Measurements from ENCODE around the gene RNF111.

RNF111 gene

DNA sequence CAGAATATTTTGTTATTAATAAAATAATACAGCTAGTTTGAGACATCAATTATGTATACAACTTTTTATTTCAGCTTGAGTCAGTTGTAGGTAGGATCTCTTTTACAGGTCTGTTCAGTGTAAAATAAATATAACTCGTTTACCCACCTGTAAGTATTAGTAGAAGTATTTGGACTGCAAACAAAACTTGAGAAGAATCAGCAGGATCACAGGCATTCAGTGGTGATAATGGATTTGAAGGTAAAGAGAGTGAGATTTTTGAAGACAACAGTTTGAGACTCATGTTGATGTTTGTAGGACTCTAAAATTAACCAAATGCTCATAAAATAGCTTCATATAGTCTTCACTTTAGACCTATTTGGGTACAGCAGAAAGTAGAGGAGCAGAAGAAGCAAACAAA is 82.0 kb downstream of the RNF111 start:
- Histone ChIP-seq H3K27ac (no peak overlapping the region), H3K4me3 (no peak overlapping the region)
- DNase-seq (ENCODE audit: low spot score) = no peak
- TF ChIP-seq, protein P1, sequence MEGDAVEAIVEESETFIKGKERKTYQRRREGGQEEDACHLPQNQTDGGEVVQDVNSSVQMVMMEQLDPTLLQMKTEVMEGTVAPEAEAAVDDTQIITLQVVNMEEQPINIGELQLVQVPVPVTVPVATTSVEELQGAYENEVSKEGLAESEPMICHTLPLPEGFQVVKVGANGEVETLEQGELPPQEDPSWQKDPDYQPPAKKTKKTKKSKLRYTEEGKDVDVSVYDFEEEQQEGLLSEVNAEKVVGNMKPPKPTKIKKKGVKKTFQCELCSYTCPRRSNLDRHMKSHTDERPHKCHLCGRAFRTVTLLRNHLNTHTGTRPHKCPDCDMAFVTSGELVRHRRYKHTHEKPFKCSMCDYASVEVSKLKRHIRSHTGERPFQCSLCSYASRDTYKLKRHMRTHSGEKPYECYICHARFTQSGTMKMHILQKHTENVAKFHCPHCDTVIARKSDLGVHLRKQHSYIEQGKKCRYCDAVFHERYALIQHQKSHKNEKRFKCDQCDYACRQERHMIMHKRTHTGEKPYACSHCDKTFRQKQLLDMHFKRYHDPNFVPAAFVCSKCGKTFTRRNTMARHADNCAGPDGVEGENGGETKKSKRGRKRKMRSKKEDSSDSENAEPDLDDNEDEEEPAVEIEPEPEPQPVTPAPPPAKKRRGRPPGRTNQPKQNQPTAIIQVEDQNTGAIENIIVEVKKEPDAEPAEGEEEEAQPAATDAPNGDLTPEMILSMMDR (IDR thresholded peaks at IDR 0.05) = no peak

DNA sequence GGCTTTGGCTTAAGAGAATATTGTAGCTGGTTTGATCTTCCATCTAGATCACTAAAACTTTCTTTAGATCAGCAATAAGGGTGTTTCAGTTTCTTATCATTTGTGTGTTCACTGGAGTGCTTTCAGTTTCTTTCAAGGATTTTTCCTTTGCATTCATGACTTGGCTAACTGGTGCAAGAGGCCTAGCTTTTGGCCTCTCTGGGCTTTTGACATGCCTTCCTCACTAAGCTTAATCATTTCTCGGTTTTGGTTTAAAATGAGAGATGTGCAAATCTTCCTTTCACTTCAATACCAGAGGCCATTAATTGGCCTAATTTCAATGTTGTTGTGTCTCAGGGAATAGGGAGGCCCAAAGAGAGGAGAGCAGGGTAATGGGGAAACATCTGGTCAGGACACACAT is 87.1 kb downstream of the RNF111 start:
- H3K4me3 ChIP-seq = no peak overlapping the region
- no peak overlapping the region for H3K27ac ChIP-seq
- no peak for DNase-seq (ENCODE audit: low spot score)
- TF ChIP-seq, protein P1 (IDR thresholded peaks at IDR 0.05) = no peak

GRCh38 chr15:59087731-59088130 is 100.3 kb downstream of the RNF111 start:
- H3K27ac ChIP-seq = no peak overlapping the region

DNA sequence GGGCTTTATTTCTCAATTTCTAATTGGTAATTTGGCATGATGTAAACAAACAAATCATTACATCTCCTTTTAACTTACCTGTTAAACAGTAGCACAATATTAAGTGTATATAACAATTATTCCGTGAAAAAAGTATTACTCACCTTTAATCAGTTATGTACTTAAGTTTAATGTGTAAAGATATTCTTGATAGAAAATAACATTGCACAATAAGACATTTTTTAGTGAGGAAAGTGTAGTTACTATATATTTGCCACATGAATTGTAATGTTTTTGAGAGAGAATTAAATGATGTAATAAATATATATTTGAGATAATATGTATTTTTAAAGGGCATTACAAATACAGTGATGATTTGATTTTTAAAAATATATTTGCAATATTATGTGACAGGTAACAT is 106.6 kb downstream of the RNF111 start:
- no peak overlapping the region for H3K4me3 ChIP-seq
- no peak for DNase-seq (ENCODE audit: low spot score)
- TF ChIP-seq, protein P1 (IDR thresholded peaks at IDR 0.05) = no peak
- no peak overlapping the region for H3K27ac ChIP-seq

More at GRCh38 chr15:59087731-59088130, 100.3 kb downstream of the RNF111 start:
- H3K4me3 ChIP-seq = no peak overlapping the region
- TF ChIP-seq, protein P1 (IDR thresholded peaks at IDR 0.05) = no peak
- DNase-seq (ENCODE audit: low spot score) = no peak

- DNase-seq (ENCODE audit: low spot score) = no peak
- TF ChIP-seq, protein P1 (IDR thresholded peaks at IDR 0.05) = no peak
- no peak overlapping the region for H3K4me3 ChIP-seq
- H3K27ac ChIP-seq = no peak overlapping the region
Measured at GRCh38 chr15:59096429-59096828, 109.0 kb downstream of the RNF111 start.

GRCh38 chr15:59099162-59099685 is 111.8 kb downstream of the RNF111 start:
- DNase-seq (ENCODE audit: low spot score) = no peak

DNA sequence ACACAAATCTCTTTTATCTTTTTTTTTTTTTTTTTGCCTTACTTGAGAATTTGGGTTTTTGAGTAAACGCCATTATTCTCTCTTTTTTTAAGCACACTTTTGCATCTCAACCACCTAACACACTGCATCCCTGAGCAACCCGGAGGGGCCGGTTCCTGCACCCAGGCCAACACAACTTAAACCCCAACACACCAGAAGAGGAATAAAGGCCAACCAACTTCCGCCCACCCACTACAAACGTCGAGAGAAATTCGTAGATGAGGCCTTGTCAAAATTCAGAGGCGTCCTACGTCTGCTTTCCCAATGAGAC is 117.1 kb downstream of the RNF111 start:
- no peak overlapping the region for H3K27ac ChIP-seq
- H3K4me3 ChIP-seq = peak overlapping the region; percentile 75
- no peak for DNase-seq (ENCODE audit: low spot score)
- TF ChIP-seq, protein P1 (IDR thresholded peaks at IDR 0.05) = no peak

More at GRCh38 chr15:59099162-59099685, 111.8 kb downstream of the RNF111 start:
- H3K27ac ChIP-seq = no peak overlapping the region
- H3K4me3 ChIP-seq = no peak overlapping the region
- TF ChIP-seq, protein P1 (IDR thresholded peaks at IDR 0.05) = no peak

All from coronary artery (tissue), 2 donors.